WTC11 (cell line): ENCODE results near the gene CDH2. TPM values are rescaled to one million over a fixed set of nuclear protein-coding genes. Genes with fewer than 3 reads are reported as not detected.

Experiments
- ATAC-seq: fragments of 200-7000 bp; cut with Tn5 transposase; 2 replicates; pipeline ENCODE4 v1.10.0; 2021; ENCODE audit warnings: mild to moderate bottlenecking, moderate library complexity
- CTCF ChIA-PET: fragments of 300-600 bp; sonication (Branson Sonifier 250); formaldehyde crosslinking; loops from one replicate; lab custom pipeline; 2021; ENCODE audit warnings: antibody characterized with exemption; lab: Charles Lee
- POLR2A ChIA-PET: fragments of 350-600 bp; sonication (Branson Sonifier 250); formaldehyde crosslinking; loops from one replicate; lab custom pipeline; 2021; ENCODE audit warnings: antibody characterized with exemption; lab: Charles Lee
- DNase-seq: peaks from one replicate; pipeline ENCODE4 v3.0.0; 2021; ENCODE audit warnings: low spot score
- H3K27ac Mint-ChIP-seq: 2 replicates; pipeline ENCODE4 v1.8.0; 2021; ENCODE audit warnings: mixed read lengths
- H3K27me3 Mint-ChIP-seq: 2 replicates; pipeline ENCODE4 v1.8.0; 2021; ENCODE audit warnings: low read depth, mild to moderate bottlenecking, moderate library complexity, mixed read lengths
- H3K36me3 Mint-ChIP-seq: 2 replicates; pipeline ENCODE4 v1.8.0; 2021; ENCODE audit warnings: mixed read lengths
- H3K4me1 Mint-ChIP-seq: 2 replicates; pipeline ENCODE4 v1.8.0; 2022; ENCODE audit warnings: mixed read lengths
- H3K4me3 Mint-ChIP-seq: 2 replicates; pipeline ENCODE4 v1.8.0; 2021; ENCODE audit warnings: mild to moderate bottlenecking, moderate library complexity, mixed read lengths
- H3K9me3 Mint-ChIP-seq: 2 replicates; pipeline ENCODE4 v1.8.0; 2021; ENCODE audit warnings: mixed read lengths
- ETV6 ChIP-seq: sonication (generic); formaldehyde crosslinking; IDR thresholded peaks from 2 replicates; pipeline ENCODE4 v1.8.1; 2022; ENCODE audit warnings: mild to moderate bottlenecking, missing genetic modification reagents
- FOXK1 ChIP-seq: sonication (generic); formaldehyde crosslinking; IDR thresholded peaks from 2 replicates; pipeline ENCODE4 v1.8.0; 2022; ENCODE audit warnings: mild to moderate bottlenecking, moderate library complexity, missing genetic modification reagents
- JUN ChIP-seq: sonication (generic); formaldehyde crosslinking; IDR thresholded peaks from 2 replicates; pipeline ENCODE4 v1.8.0; 2023; ENCODE audit warnings: mild to moderate bottlenecking, missing genetic modification reagents
- MYBL2 ChIP-seq: sonication (generic); formaldehyde crosslinking; IDR thresholded peaks from 2 replicates; pipeline ENCODE4 v1.8.1; 2023; ENCODE audit warnings: mild to moderate bottlenecking, moderate library complexity, missing genetic modification reagents
- SOX15 ChIP-seq: fragments of 250-450 bp; sonication (Bioruptor Pico); IDR thresholded peaks from 2 replicates; pipeline ENCODE4 v1.9.0; 2021; ENCODE audit warnings: mild to moderate bottlenecking
- ZBTB21 ChIP-seq: sonication (generic); formaldehyde crosslinking; IDR thresholded peaks from 2 replicates; pipeline ENCODE4 v1.8.1; 2023; ENCODE audit warnings: mild to moderate bottlenecking, missing genetic modification reagents, borderline replicate concordance
- ZNF121 ChIP-seq: sonication (generic); formaldehyde crosslinking; IDR thresholded peaks from 2 replicates; pipeline ENCODE4 v1.8.0; 2023; ENCODE audit warnings: missing genetic modification reagents
- ZNF219 ChIP-seq: sonication (generic); formaldehyde crosslinking; IDR thresholded peaks from 2 replicates; pipeline ENCODE4 v1.8.0; 2023; ENCODE audit warnings: missing genetic modification reagents, mild to moderate bottlenecking, borderline replicate concordance
- ZNF317 ChIP-seq: sonication (generic); formaldehyde crosslinking; IDR thresholded peaks from 2 replicates; pipeline ENCODE4 v1.8.1; 2023; ENCODE audit warnings: low read depth, mild to moderate bottlenecking, moderate library complexity, missing genetic modification reagents, borderline replicate concordance
- ZNF671 ChIP-seq: fragments of 250-450 bp; sonication (Bioruptor Pico); IDR thresholded peaks from 2 replicates; pipeline ENCODE4 v1.8.0; 2021; ENCODE audit warnings: mild to moderate bottlenecking
- total RNA-seq: library from RNA; stranded (reverse); gene quantifications from 3 replicates; pipeline ENCODE4 v1.2.3, GENCODE V29; 2021
- TF ChIP-seq, protein P1 (sequence below): sonication (generic); formaldehyde crosslinking; IDR thresholded peaks from 2 replicates; pipeline ENCODE4 v1.8.0; 2023; ENCODE audit warnings: missing genetic modification reagents, mild to moderate bottlenecking, borderline replicate concordance
- TF ChIP-seq, protein P2 (sequence below): sonication (generic); formaldehyde crosslinking; IDR thresholded peaks from 2 replicates; pipeline ENCODE4 v1.8.0; 2022; ENCODE audit warnings: mild to moderate bottlenecking, missing genetic modification reagents
- TF ChIP-seq, protein P3 (sequence below): sonication (generic); formaldehyde crosslinking; IDR thresholded peaks from 2 replicates; pipeline ENCODE4 v1.8.1; 2022; ENCODE audit warnings: mild to moderate bottlenecking, missing genetic modification reagents, moderate library complexity, borderline replicate concordance
- TF ChIP-seq, protein P4 (sequence below): sonication (generic); formaldehyde crosslinking; IDR thresholded peaks from 2 replicates; pipeline ENCODE4 v1.8.1; 2023; ENCODE audit warnings: mild to moderate bottlenecking, missing genetic modification reagents
- TF ChIP-seq, protein P5 (sequence below): fragments of 250-450 bp; sonication (Bioruptor Pico); IDR thresholded peaks from 2 replicates; pipeline ENCODE4 v2.1.2; 2022; ENCODE audit warnings: mild to moderate bottlenecking, moderate library complexity
- TF ChIP-seq, protein P6 (sequence below): sonication (generic); formaldehyde crosslinking; IDR thresholded peaks from 2 replicates; pipeline ENCODE4 v1.8.1; 2022; ENCODE audit warnings: mild to moderate bottlenecking, moderate library complexity, missing genetic modification reagents

Gene CDH2
- total RNA-seq, 1 experiment from 2014 or later = 17.3 TPM

DNA sequence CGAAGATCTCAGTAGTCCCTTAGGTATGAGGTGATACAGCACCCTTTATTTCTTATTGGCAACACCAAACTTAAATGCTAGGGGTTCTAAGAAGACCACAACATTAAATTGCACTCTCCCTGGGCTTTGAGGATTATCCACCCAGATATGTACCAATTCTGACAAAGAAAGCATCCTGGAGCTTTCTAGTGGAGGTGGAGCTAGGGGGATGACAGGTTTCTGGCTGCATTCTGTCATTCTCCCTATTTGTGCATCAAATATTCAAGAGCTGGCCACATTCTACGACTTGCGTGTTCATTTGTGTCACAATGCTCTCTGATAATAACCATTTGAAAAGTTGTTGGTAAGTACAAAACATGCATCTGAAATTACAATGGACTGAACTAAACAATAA is 111.1 kb downstream of the CDH2 start (continued):
- TF ChIP-seq, protein P1, sequence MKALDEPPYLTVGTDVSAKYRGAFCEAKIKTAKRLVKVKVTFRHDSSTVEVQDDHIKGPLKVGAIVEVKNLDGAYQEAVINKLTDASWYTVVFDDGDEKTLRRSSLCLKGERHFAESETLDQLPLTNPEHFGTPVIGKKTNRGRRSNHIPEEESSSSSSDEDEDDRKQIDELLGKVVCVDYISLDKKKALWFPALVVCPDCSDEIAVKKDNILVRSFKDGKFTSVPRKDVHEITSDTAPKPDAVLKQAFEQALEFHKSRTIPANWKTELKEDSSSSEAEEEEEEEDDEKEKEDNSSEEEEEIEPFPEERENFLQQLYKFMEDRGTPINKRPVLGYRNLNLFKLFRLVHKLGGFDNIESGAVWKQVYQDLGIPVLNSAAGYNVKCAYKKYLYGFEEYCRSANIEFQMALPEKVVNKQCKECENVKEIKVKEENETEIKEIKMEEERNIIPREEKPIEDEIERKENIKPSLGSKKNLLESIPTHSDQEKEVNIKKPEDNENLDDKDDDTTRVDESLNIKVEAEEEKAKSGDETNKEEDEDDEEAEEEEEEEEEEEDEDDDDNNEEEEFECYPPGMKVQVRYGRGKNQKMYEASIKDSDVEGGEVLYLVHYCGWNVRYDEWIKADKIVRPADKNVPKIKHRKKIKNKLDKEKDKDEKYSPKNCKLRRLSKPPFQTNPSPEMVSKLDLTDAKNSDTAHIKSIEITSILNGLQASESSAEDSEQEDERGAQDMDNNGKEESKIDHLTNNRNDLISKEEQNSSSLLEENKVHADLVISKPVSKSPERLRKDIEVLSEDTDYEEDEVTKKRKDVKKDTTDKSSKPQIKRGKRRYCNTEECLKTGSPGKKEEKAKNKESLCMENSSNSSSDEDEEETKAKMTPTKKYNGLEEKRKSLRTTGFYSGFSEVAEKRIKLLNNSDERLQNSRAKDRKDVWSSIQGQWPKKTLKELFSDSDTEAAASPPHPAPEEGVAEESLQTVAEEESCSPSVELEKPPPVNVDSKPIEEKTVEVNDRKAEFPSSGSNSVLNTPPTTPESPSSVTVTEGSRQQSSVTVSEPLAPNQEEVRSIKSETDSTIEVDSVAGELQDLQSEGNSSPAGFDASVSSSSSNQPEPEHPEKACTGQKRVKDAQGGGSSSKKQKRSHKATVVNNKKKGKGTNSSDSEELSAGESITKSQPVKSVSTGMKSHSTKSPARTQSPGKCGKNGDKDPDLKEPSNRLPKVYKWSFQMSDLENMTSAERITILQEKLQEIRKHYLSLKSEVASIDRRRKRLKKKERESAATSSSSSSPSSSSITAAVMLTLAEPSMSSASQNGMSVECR (CRISPR knock-in tag) = no peak
- TF ChIP-seq ZBTB21 (CRISPR knock-in tag) = no peak

DNA sequence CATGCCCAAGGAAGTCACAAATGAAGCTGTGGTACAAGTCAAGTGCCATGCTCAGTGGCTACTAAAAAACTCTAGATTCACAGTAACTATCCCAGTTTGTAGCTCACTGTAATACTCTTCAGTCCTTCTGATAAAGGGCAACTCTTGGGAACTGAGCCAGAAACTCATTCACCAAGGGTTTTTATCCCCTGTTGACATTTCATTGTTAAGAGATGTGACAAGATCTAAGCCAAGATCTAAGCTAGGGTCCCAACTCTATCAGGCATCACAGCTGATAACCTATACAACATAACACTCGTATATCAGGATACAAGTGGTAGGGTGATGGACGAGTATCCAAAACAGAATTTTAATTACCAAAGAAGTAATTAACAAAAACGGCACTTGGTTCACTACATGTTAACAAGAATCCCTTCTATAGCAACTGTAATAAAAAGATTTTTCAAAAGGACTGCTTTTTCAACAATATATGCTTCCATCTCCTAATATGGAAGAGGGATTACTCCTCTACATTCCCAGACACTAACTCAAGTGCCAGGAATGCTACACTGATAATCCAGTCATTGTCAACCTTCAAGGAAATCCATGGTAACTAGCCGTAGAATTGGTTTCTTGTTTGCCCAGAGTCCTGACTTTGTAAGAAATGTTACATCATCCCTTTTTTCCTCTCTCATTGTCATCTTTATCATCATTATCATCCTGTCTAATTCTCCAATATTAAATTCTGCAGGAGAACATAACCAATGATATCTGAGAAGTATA is 111.7 kb downstream of the CDH2 start:
- no peak for DNase-seq
- peak; percentile 59 for ATAC-seq
- CTCF ChIA-PET = no interaction called here

More for the DNA sequence above, 111.7 kb downstream of the CDH2 start:
- TF ChIP-seq JUN (CRISPR knock-in tag) (no peak), ZNF317 (CRISPR knock-in tag) (no peak), ETV6 (CRISPR knock-in tag) (no peak), FOXK1 (CRISPR knock-in tag) (no peak), ZNF219 (no peak), ZNF121 (CRISPR knock-in tag) (no peak), SOX15 (CRISPR knock-in tag) (no peak), MYBL2 (no peak), ZNF671 (CRISPR knock-in tag) (no peak)
- TF ChIP-seq, protein P2, sequence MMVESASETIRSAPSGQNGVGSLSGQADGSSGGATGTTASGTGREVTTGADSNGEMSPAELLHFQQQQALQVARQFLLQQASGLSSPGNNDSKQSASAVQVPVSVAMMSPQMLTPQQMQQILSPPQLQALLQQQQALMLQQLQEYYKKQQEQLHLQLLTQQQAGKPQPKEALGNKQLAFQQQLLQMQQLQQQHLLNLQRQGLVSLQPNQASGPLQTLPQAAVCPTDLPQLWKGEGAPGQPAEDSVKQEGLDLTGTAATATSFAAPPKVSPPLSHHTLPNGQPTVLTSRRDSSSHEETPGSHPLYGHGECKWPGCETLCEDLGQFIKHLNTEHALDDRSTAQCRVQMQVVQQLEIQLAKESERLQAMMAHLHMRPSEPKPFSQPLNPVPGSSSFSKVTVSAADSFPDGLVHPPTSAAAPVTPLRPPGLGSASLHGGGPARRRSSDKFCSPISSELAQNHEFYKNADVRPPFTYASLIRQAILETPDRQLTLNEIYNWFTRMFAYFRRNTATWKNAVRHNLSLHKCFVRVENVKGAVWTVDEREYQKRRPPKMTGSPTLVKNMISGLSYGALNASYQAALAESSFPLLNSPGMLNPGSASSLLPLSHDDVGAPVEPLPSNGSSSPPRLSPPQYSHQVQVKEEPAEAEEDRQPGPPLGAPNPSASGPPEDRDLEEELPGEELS = no peak
- TF ChIP-seq, protein P3, sequence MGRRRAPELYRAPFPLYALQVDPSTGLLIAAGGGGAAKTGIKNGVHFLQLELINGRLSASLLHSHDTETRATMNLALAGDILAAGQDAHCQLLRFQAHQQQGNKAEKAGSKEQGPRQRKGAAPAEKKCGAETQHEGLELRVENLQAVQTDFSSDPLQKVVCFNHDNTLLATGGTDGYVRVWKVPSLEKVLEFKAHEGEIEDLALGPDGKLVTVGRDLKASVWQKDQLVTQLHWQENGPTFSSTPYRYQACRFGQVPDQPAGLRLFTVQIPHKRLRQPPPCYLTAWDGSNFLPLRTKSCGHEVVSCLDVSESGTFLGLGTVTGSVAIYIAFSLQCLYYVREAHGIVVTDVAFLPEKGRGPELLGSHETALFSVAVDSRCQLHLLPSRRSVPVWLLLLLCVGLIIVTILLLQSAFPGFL (CRISPR knock-in tag) = no peak
- TF ChIP-seq, protein P4, sequence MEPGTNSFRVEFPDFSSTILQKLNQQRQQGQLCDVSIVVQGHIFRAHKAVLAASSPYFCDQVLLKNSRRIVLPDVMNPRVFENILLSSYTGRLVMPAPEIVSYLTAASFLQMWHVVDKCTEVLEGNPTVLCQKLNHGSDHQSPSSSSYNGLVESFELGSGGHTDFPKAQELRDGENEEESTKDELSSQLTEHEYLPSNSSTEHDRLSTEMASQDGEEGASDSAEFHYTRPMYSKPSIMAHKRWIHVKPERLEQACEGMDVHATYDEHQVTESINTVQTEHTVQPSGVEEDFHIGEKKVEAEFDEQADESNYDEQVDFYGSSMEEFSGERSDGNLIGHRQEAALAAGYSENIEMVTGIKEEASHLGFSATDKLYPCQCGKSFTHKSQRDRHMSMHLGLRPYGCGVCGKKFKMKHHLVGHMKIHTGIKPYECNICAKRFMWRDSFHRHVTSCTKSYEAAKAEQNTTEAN (CRISPR knock-in tag) = no peak
- TF ChIP-seq, protein P5, sequence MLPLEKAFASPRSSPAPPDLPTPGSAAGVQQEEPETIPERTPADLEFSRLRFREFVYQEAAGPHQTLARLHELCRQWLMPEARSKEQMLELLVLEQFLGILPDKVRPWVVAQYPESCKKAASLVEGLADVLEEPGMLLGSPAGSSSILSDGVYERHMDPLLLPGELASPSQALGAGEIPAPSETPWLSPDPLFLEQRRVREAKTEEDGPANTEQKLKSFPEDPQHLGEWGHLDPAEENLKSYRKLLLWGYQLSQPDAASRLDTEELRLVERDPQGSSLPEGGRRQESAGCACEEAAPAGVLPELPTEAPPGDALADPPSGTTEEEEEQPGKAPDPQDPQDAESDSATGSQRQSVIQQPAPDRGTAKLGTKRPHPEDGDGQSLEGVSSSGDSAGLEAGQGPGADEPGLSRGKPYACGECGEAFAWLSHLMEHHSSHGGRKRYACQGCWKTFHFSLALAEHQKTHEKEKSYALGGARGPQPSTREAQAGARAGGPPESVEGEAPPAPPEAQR (CRISPR knock-in tag) = no peak
- TF ChIP-seq, protein P6, sequence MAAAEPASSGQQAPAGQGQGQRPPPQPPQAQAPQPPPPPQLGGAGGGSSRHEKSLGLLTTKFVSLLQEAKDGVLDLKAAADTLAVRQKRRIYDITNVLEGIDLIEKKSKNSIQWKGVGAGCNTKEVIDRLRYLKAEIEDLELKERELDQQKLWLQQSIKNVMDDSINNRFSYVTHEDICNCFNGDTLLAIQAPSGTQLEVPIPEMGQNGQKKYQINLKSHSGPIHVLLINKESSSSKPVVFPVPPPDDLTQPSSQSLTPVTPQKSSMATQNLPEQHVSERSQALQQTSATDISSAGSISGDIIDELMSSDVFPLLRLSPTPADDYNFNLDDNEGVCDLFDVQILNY = no peak
- Mint-ChIP-seq H3K9me3 (peaks cover 14% of the 10 kb centered on the region), H3K4me3 (no peak overlapping the region), H3K27ac (no peak overlapping the region), H3K27me3 (no peaks in the 10 kb centered on the region), H3K4me1 (peaks cover 15% of the 10 kb centered on the region), H3K36me3 (peaks cover 2% of the 10 kb centered on the region; the same call in 1 of the 2 replicates)
- POLR2A ChIA-PET = no interaction called here
